MCF 10A (cell line): ENCODE data around the gene MATR3. TPM values are rescaled to one million over a fixed set of nuclear protein-coding genes. Genes with fewer than 3 reads are reported as not detected.

ENCODE experiments used
- BruUV-seq: library from RNA; stranded (reverse); fragments of 400-500 nt; replicated peaks from 2 replicates; lab custom pipeline; 2021; lab: Mats Ljungman, UMichigan
- CTCF ChIA-PET: fragments of 300-600 bp; sonication (Branson Sonifier 250); formaldehyde crosslinking; extraction: SDS; loops from one replicate; lab custom pipeline; 2021; ENCODE audit warnings: antibody characterized with exemption, inconsistent platforms; lab: Yijun Ruan, JAX
- POLR2A ChIA-PET: fragments of 300-600, 350-650 bp; sonication (Branson Sonifier 250); formaldehyde crosslinking; extraction: SDS; loops from one replicate; lab custom pipeline; 2020; ENCODE audit warnings: antibody characterized with exemption, inconsistent platforms; lab: Yijun Ruan, JAX
- DNase-seq: peaks from one replicate; pipeline ENCODE4 v3.0.0-alpha.2; 2018; ENCODE audit not compliant: unreplicated experiment
- H3K27ac Mint-ChIP-seq: one replicate; pipeline ENCODE4 v1.8.0; 2022; ENCODE audit warnings: mild to moderate bottlenecking, low read depth, mixed read lengths; ENCODE audit not compliant: unreplicated experiment
- H3K27me3 Mint-ChIP-seq: one replicate; pipeline ENCODE4 v1.8.0; 2022; ENCODE audit warnings: mixed read lengths; ENCODE audit not compliant: insufficient read depth, unreplicated experiment
- H3K36me3 Mint-ChIP-seq: one replicate; pipeline ENCODE4 v1.8.0; 2022; ENCODE audit warnings: mild to moderate bottlenecking, moderate library complexity, mixed read lengths; ENCODE audit not compliant: insufficient read depth, unreplicated experiment
- H3K4me1 Mint-ChIP-seq: one replicate; pipeline ENCODE4 v1.8.0; 2022; ENCODE audit warnings: mixed read lengths; ENCODE audit not compliant: insufficient read depth, unreplicated experiment
- H3K4me3 Mint-ChIP-seq: one replicate; pipeline ENCODE4 v1.8.0; 2022; ENCODE audit warnings: mild to moderate bottlenecking, moderate library complexity, mixed read lengths; ENCODE audit not compliant: unreplicated experiment
- H3K9me3 Mint-ChIP-seq: one replicate; pipeline ENCODE4 v1.8.0; 2022; ENCODE audit warnings: mixed read lengths; ENCODE audit not compliant: unreplicated experiment
- intact Hi-C: fragments of 100-400 bp; cut with micrococcal nuclease; formaldehyde crosslinking; loops from 2 replicates; pipeline ENCODE4 v1.14.1; 2022
- total RNA-seq: library from RNA; stranded (reverse); gene quantifications from 2 replicates; pipeline ENCODE4 v1.2.3, GENCODE V29; 2022
- TF ChIP-seq, protein P1 (sequence below): fragments of 200-600 bp; IDR thresholded peaks from one replicate; pipeline ENCODE4 v1.8.0; 2022; ENCODE audit warnings: antibody characterized with exemption, mild to moderate bottlenecking; ENCODE audit not compliant: unreplicated experiment

MATR3 gene
- total RNA-seq, 1 experiment from 2014 or later, result 159 TPM

- DNase-seq, result no peak
- H3K9me3 Mint-ChIP-seq, result no peaks in the 10 kb centered on the region
- H3K36me3 Mint-ChIP-seq, result peaks cover 33% of the 10 kb centered on the region
- no TSS peak for BruUV-seq
- intact Hi-C loops, result no loop called here
- no peak overlapping the region for H3K4me3 Mint-ChIP-seq
- POLR2A ChIA-PET, result interaction anchor here (1.1 to 13.7 kb wide), 4 partner anchors 7 to 40 kb away, joined by 3 to 413 read pairs (median 126); partner anchors contain the start of genes MATR3 and PAIP2
- H3K27me3 Mint-ChIP-seq, result no peaks in the 10 kb centered on the region
- TF ChIP-seq, protein P1, sequence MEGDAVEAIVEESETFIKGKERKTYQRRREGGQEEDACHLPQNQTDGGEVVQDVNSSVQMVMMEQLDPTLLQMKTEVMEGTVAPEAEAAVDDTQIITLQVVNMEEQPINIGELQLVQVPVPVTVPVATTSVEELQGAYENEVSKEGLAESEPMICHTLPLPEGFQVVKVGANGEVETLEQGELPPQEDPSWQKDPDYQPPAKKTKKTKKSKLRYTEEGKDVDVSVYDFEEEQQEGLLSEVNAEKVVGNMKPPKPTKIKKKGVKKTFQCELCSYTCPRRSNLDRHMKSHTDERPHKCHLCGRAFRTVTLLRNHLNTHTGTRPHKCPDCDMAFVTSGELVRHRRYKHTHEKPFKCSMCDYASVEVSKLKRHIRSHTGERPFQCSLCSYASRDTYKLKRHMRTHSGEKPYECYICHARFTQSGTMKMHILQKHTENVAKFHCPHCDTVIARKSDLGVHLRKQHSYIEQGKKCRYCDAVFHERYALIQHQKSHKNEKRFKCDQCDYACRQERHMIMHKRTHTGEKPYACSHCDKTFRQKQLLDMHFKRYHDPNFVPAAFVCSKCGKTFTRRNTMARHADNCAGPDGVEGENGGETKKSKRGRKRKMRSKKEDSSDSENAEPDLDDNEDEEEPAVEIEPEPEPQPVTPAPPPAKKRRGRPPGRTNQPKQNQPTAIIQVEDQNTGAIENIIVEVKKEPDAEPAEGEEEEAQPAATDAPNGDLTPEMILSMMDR, result no peak
- H3K27ac Mint-ChIP-seq, result no peak overlapping the region
- H3K4me1 Mint-ChIP-seq, result peaks cover 60% of the 10 kb centered on the region
- CTCF ChIA-PET, result interaction anchor here (0.7 to 1.8 kb wide), 2 partner anchors 19 to 683 kb away, joined by 4 to 5 read pairs; no protein-coding TSS in a partner anchor
Observed at GRCh38 chr5:139301808-139302499, 8.4 kb downstream of the MATR3 start.

DNA sequence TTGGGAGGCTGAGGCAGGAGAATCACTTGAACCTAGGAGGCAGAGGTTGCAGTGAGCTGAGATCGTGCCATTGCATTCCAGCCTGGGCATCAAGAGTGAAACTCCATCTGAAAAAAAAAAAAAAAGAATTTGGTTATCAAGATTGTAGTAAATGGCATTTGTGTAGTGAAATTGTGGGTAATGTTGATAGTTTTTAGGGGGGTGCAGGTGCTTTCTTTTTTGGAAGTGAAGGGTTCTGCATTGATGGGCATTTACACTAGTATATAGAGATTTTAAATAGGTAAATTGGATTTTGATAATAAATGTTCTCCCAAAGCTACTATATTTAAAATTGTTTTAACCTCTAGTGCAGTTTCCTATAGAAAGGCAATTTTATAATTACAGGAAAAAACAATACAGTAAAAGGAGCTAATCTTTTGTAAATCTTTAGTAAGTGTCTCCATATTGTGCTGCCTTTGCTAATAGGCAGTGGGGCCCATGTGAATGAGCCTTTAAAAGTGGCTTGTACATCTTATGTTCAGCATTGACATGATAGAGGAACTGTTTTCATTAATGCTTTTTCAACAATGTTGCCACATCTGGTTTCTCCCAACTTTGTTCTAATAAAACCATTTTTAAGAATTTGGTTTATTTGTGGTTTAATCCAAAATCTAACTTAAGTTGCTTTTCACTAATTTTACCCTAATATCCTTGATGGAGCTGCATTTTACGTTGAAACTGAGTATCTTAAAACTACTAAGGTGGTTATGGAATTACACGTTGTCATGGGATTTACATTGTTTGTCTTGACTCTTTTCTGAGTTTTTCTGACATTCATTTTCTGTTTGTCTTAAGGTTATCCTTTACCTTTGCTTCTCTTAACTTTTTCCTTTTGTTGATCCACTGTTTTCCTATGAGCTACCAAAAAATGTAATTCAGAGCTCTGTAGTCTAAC is 11.1 kb downstream of the MATR3 start:
- TF ChIP-seq, protein P1, result no peak
- ChIA-PET CTCF (interaction anchor here (0.6 to 1.4 kb wide), 9 partner anchors 15 to 1054 kb away, joined by 3 to 6 read pairs (median 4); no protein-coding TSS in a partner anchor), POLR2A (interaction anchor here (0.7 to 13.7 kb wide), 10 partner anchors 9 to 762 kb away, joined by 3 to 413 read pairs (median 4); partner anchors contain the start of genes ETF1, MATR3, PAIP2 and SIL1)
- H3K27me3 Mint-ChIP-seq, result no peaks in the 10 kb centered on the region
- H3K4me3 Mint-ChIP-seq, result no peak overlapping the region
- H3K27ac Mint-ChIP-seq, result no peak overlapping the region
- peaks cover 23% of the 10 kb centered on the region for H3K36me3 Mint-ChIP-seq
- no peaks in the 10 kb centered on the region for H3K9me3 Mint-ChIP-seq
- no TSS peak for BruUV-seq
- DNase-seq, result no peak
- intact Hi-C loops, result no loop called here
- peaks cover 52% of the 10 kb centered on the region for H3K4me1 Mint-ChIP-seq

DNA sequence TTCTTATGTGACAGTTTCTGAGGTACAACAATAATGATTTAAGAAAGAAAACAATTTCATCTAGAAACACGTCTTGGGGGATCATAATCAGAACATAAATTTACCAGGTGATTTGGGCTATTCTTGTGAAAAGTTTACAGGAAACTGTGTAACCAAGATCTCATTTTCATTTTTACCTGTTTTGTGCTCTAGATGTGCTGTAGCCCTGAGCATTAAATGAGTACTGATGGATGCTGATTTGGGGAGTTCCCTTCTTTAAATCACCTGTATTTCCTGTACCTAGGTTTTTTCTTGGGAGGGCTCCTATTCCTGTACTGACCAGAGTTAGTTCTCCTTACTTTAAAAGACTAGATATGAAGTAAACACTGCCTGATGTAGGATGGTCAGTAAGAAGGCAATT is 12.7 kb downstream of the MATR3 start:
- CTCF ChIA-PET, result interaction anchor here (0.7 to 1.5 kb wide), 2 partner anchors 20 to 207 kb away, joined by 3 to 4 read pairs; no protein-coding TSS in a partner anchor
- intact Hi-C loops, result no loop called here

More for the DNA sequence above, 12.7 kb downstream of the MATR3 start:
- no peak for DNase-seq
- Mint-ChIP-seq H3K36me3 (peaks cover 30% of the 10 kb centered on the region), H3K4me3 (no peak overlapping the region), H3K27me3 (no peaks in the 10 kb centered on the region), H3K27ac (no peak overlapping the region), H3K4me1 (peaks cover 57% of the 10 kb centered on the region), H3K9me3 (no peaks in the 10 kb centered on the region)
- no TSS peak for BruUV-seq
- TF ChIP-seq, protein P1, result no peak
- POLR2A ChIA-PET, result interaction anchor here (0.9 to 11.1 kb wide), 6 partner anchors 9 to 36 kb away, joined by 3 to 249 read pairs (median 8); partner anchors contain the start of genes MATR3 and PAIP2
